Stimulated activated CD8-positive, alpha-beta memory T cell treated with anti-CD3 and anti-CD28 coated beads, Interleukin-12 subunit alpha, Interleukin-12 subunit beta, amount 100 ng/mL, for 24 hours (primary cell): Measurements from ENCODE around the gene ZSWIM6.
"Not testable (repeated sequence)": the region's sequence is repeated elsewhere in the genome, so short reads cannot be mapped to it uniquely, and the experiment has no call there.

Experiments used
- DNase-seq: peaks from one replicate; pipeline ENCODE4 v3.0.0-alpha.2; 2020; ENCODE audit errors: extremely low read depth

ZSWIM6 gene

GRCh38 chr5:61407706-61408270 lies 75.7 kb downstream of the ZSWIM6 start:
- no peak for DNase-seq

- peak; percentile 98 for DNase-seq
Observed at GRCh38 chr5:61408476-61409168, 76.6 kb downstream of the ZSWIM6 start.

DNA sequence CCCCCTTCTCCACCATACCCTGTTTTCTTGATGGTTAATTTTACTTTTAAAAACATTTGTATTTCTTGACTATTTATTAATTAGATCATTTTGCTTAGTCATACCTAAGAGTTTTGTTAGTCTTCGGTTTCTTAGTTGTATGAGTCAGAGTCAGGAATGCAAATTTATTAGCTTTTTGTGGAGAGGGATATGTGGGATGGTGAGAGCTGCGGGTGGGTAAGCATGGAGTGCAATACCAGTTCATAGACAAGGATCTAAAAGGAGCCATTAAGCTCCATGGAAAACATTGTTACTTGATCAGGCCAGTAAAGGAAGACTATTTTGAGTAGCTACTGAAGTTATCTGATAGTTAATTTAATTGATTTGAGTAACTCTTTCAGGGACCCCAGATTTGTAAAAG lies 77.5 kb downstream of the ZSWIM6 start:
- no peak for DNase-seq

- no peak for DNase-seq
Observed at GRCh38 chr5:61410811-61411210, 78.8 kb downstream of the ZSWIM6 start.

DNA sequence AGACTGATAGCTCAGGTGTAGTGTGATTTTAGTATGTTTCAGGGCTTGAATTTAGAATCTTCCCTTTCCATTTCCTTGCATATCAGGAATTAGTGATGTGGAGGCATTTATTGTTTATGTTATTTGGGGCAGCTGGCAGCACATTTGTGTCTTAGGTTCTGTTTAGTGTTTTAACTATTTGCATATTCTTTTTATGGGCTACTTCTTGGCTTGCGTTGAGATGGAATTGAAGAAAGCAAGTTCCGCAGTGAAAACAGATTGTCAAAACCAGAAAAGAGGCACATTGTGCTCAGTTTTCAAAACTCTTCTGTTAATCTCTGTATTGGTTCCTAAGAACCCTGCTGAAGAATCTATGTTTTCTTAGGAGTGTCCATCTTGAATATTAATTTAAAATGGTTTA lies 80.3 kb downstream of the ZSWIM6 start:
- no peak for DNase-seq

DNA sequence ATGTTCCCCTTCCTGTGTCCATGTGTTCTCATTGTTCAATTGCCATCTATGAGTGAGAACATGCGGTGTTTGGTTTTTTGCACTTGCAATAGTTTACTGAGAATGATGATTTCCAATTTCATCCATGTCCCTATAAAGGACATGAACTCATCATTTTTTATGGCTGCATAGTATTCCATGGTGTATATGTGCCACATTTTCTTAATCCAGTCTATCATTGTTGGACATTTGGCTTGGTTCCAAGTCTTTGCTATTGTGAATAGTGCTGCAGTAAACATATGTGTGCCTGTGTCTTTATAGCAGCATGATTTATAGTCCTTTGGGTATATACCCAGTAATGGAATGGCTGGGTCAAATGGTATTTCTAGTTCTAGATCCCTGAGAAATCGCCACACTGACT lies 81.1 kb downstream of the ZSWIM6 start:
- DNase-seq, result not testable (repeated sequence)

- no peak for DNase-seq
Observed at GRCh38 chr5:61414806-61415205, 82.7 kb downstream of the ZSWIM6 start.

DNA sequence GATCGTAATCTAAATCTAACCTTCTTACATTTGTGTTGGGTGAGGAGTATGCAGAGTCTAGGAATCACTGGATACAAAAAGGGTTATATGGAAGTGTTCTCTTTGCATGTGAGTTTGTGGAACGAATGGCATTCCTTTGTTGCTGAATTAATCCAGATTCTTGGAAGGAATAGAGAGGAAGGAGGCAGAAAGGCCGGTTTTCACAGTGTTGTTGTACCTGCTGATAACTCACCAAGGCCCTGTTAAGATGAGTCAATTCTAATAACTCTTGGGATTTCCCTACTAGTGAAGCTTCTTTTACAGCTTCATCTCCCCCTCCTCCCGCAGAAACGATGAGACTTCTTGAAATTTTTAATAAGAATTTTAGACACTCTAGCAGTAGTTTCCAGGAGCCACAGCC lies 84.0 kb downstream of the ZSWIM6 start:
- no peak for DNase-seq

GRCh38 chr5:61416420-61416819 lies 84.4 kb downstream of the ZSWIM6 start:
- DNase-seq, result no peak

DNA sequence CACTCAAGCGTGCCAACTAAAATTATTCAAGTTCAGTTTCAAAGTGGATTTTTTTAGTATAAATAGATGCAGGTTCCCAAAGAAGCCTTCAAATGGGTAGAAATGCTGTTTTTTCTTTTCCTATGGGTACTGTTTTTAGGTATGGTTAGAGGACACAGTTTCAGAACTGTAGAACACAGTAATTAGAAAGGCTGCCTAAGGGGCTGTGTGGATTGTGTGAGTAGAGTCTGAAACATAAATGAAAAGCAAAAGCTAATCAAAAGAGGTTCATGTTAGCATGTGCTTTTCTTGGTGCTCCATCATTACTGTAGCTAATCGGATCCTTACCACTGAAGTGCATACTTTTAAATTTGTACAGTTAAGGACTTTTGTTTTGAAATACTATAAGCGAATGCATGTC lies 85.3 kb downstream of the ZSWIM6 start:
- no peak for DNase-seq

GRCh38 chr5:61417851-61418250 lies 85.8 kb downstream of the ZSWIM6 start:
- no peak for DNase-seq

GRCh38 chr5:61419106-61419505 lies 87.0 kb downstream of the ZSWIM6 start:
- no peak for DNase-seq

GRCh38 chr5:61420016-61420415 lies 88.0 kb downstream of the ZSWIM6 start:
- no peak for DNase-seq

- DNase-seq, result not testable (repeated sequence)
Observed at GRCh38 chr5:61421262-61421661, 89.2 kb downstream of the ZSWIM6 start.

DNA sequence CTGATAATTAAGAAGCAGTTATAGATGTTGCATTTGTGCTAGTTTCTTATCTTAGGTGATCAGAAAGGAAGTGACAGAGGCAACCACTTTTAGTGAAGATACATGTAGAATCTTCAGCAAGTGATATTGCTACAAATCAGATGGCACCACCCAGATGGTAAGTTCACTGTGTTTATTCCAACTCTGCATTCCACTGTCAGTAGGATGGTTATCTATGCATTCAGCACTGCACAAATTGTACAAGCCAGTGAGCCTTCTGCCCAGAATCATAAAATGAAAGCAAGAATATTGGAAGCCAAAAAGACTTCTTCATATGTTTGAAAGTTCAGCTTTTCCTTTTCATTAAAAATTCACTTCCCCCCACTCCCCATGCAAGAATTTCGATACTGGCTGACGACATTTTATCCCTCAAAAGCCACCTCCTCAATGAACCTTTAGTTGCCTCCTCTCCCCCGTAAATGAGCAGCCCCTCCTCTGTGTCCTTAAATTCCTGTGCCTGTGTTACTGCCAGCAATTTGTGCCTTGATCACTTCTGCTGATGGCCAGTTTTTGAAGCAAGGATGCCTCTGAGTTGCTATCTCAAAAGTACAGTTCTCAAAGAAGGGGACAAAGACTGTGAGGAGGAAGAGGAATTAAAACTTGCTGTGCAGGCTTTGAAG lies 91.6 kb downstream of the ZSWIM6 start:
- DNase-seq, result no peak

- no peak for DNase-seq
Observed at GRCh38 chr5:61425918-61426317, 93.9 kb downstream of the ZSWIM6 start.

DNA sequence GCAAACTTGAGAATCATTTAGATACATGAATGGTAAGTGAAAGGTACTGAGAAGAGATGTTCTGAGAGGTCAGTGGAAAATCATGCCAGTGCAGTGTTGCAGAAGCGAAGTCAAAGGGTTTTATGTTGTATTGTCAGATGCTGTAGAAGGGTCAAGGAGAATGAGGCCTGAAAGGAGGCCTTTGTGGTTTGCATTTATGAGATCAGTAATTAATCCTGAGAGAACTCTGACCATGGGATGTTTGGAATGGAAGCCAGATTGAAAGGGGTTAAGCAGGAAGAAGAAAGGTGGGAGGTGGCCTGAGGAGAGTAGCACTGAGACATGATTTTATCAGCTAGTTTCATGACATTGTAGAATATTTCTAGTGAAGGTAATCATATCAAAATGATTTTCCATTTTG lies 97.8 kb downstream of the ZSWIM6 start:
- no peak for DNase-seq

DNA sequence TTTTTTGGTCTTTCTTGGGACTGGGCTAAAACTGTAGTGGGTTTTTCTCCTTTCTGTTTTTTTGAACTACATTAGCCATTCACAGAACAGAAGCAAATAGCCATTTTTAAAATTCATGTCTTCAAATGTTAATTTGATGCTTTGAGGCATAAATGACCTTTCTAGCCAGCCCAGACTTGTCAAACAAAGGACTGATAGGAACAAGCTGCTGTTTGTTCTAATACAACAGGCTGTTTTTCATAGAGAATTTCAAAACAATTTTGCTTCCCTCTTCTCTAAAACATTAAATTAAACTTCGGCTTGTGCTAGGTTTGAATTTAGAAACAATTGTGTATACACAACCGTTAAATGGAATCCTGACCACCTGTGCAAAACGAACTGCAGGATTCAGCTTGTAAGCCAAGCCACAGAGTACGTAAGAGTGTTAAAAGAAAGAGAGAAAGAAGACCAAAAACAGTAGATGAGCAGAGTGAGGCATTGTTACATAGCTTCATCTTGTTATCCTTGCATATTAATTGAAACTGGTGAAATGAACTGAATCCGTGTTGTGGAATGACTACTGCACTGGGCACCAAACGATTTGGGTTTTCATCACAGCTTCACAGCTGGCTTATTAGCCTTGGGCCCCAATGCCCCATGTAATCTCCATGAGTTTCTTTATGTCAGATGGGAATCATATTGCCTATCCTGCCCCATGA lies 100.0 kb downstream of the ZSWIM6 start:
- no peak for DNase-seq

DNA sequence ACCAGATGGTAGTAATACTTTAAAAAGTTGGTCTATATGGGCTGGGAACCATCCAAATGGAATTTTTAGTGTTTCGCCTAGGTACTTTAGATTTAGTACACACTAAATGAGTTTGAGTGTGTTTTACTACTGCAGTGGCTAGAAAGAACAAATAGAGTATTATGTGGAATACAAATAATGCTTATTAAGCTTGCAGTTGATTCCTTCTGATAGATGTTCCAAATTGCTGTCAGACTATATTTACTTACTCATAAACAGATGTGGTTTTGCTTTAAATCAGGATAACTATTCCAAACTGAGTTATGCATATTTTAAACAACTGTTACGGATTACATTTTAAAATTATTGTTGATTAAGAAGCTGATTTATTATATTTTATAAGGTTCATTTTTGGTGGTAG lies 103.3 kb downstream of the ZSWIM6 start:
- DNase-seq, result no peak

DNA sequence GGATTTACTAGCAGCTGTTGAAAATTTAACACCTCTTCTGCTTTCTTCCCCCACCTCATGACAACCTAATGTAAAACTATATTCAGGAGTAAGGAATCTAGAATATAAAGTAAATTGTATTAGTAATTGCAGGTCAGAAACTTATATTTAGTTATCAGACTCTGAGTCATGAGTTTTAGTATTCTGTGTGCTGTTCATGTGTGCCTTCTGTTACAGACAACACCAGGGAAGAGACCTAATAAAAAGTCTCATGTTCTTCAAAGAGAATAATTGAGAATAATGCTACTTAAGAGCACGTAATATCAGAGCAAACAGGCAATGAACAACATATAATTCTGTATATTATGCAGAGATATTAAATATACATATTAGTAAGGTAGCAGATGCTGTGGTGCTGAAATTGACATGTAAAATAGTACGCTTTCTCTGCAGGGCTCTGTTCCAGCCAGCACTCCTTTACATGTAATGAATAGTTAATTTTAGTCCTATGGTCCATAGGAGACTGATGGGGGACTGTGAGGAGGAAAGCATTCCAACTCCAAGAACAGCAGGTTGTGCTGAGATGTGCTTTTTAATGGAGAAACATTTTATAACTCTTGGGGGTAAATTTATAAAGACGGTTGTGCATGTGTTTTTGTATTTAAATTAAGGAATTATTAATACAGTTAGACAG lies 106.4 kb downstream of the ZSWIM6 start:
- no peak for DNase-seq

- no peak for DNase-seq
Observed at GRCh38 chr5:61440086-61440485, 108.0 kb downstream of the ZSWIM6 start.

- DNase-seq, result no peak
Observed at GRCh38 chr5:61440596-61440995, 108.5 kb downstream of the ZSWIM6 start.
